Uterus (tissue), 4 donors: ENCODE results near the gene SPATA1. TPM values are rescaled to one million over a fixed set of nuclear protein-coding genes. Genes with fewer than 3 reads are reported as not detected.

Source experiments
- DNase-seq, 2 donors: peaks; one replicate each; pipeline ENCODE4 v3.0.0-alpha.2; 2019 to 2020
- H3K27ac ChIP-seq, 2 donors: fragments of 200-600 bp; sonication (generic); 1 replicate in 1 of 2; 2 replicates in 1 of 2; pipeline ENCODE4 v1.5.1; 2016 to 2018
- H3K27me3 ChIP-seq, 2 donors: fragments of 200-600 bp; sonication (generic); one replicate each; pipeline ENCODE4 v1.5.1; 2018 to 2019; ENCODE audit warnings: control low read depth in 1 of 2
- H3K36me3 ChIP-seq, 2 donors: fragments of 200-600 bp; sonication (generic); one replicate each; pipeline ENCODE4 v1.5.1; 2019; ENCODE audit warnings: control low read depth in 1 of 2
- H3K4me1 ChIP-seq, 2 donors: fragments of 200-600 bp; sonication (generic); one replicate each; pipeline ENCODE4 v1.5.1; 2018 to 2019; ENCODE audit warnings: control low read depth in 1 of 2
- H3K4me3 ChIP-seq, 2 donors: fragments of 200-600 bp; sonication (generic); 1 replicate in 1 of 2; 2 replicates in 1 of 2; pipeline ENCODE4 v1.5.1; 2018 to 2019; ENCODE audit warnings: mild to moderate bottlenecking in 1 of 2
- H3K9me3 ChIP-seq, 2 donors: fragments of 200-600 bp; sonication (generic); one replicate each; pipeline ENCODE4 v1.5.1; 2019; ENCODE audit warnings: control low read depth in 1 of 2
- POLR2A ChIP-seq, 2 donors: fragments of 450-650 bp; IDR thresholded peaks; one replicate each; pipeline ENCODE4 v1.6.1; 2016; ENCODE audit warnings: antibody characterized with exemption in 2 of 2, mild to moderate bottlenecking in 1 of 2, moderate library complexity in 1 of 2
- intact Hi-C: fragments of 100-400 bp; cut with DNase I; formaldehyde crosslinking; loops from one replicate; pipeline ENCODE4 v1.15.1; 2023; ENCODE audit warnings: low total_unique reads
- total RNA-seq, 4 donors: library from RNA; depleted of rRNA in 3 of 4; stranded (reverse); fragments of >200 nt in 3 of 4; gene quantifications; one replicate each; pipeline versions ENCODE4 v1.1.0 to v1.2.4, GENCODE V29; 2014 to 2023
- TF ChIP-seq, protein P1 (sequence below), 4 experiments: fragments of 200-600 bp in 2 of 4; fragments of 450-650 bp in 2 of 4; sonication (generic) in 2 of 4; IDR thresholded peaks; one replicate each; pipeline ENCODE4 v1.5.1; 2016 to 2019; ENCODE audit warnings: antibody characterized with exemption in 4 of 4, mild to moderate bottlenecking in 2 of 4, moderate library complexity in 1 of 4
- donor health status: DM: yes; HTN: yes; CAD: no.

SPATA1 gene, protein sequence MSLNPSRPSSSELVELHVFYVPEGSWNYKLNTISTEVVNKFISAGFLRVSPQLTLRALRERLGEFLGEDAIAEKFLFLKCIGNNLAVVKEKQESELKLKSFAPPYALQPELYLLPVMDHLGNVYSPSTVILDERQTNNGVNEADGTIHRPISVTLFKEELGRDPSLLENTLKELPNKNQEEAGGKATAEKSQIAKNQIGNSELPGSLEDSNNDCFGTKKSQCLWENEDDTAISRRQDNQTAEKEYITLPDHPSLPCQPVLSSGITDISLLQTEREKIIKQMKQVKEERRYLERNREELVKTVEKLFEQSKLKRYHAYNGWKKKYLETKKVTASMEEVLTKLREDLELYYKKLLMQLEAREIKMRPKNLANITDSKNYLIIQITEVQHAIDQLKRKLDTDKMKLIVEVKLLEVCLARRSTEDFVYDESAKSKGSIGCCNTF
- total RNA-seq = 1 to 10 TPM in 1 of 4 donors, under 1 TPM in 2, not detected in 1; 0.26 to 3.5 (median 0.91) TPM

DNA sequence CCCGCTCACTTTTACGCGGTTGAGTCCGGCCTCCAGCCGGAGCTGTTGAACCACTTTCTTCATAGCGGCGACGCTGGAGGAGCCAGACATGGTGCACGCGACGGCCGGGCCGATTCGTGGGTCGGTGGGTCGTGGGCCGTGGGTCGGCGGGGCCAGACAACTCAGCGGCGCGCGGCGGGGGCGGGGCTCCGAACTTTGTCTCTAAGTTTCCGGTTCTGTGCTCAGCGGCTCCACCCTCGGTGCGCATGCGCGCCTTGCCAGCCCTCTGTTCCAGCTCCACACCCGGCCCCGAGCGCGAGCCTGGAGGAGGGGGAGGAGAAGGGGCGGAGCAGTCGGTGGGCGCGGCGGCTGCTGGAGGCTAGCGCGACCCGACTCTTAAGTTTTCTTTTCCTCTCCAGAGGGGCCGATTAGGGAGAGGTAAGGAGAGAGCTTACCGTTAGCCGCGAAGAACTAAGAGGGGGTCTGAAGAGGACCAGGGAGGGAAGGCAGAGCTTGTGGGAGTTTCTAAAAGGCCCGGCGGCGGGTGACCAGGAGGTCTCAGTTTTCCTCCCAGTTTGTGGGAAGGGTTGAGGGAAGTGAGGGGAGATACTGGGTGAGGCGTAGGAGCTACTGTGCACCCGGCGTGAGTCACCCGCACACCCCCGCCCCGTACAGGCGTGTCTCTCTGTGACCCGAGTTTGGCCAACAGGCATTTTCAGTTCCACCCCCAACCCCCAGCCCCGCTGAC lies at the start of gene SPATA1, which contains the start of gene GNG5:
Gene SPATA1, plus strand, starts transcription at position 385 of the 727 bp plus-strand sequence. CDS start 9,974 bp downstream, outside the sequence.
Gene GNG5, minus strand, starts transcription at position 580 of the 727 bp plus-strand sequence. Its CDS starts 490 bp downstream, at position 90.
- H3K36me3 ChIP-seq = no peaks in the 10 kb centered on the region
- peak; percentile 98 for DNase-seq
- H3K27me3 ChIP-seq = no peaks in the 10 kb centered on the region
- peak; percentile 26 to 77 for TF ChIP-seq POLR2A (IDR thresholded peaks at IDR 0.05)
- TF ChIP-seq, protein P1, sequence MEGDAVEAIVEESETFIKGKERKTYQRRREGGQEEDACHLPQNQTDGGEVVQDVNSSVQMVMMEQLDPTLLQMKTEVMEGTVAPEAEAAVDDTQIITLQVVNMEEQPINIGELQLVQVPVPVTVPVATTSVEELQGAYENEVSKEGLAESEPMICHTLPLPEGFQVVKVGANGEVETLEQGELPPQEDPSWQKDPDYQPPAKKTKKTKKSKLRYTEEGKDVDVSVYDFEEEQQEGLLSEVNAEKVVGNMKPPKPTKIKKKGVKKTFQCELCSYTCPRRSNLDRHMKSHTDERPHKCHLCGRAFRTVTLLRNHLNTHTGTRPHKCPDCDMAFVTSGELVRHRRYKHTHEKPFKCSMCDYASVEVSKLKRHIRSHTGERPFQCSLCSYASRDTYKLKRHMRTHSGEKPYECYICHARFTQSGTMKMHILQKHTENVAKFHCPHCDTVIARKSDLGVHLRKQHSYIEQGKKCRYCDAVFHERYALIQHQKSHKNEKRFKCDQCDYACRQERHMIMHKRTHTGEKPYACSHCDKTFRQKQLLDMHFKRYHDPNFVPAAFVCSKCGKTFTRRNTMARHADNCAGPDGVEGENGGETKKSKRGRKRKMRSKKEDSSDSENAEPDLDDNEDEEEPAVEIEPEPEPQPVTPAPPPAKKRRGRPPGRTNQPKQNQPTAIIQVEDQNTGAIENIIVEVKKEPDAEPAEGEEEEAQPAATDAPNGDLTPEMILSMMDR (IDR thresholded peaks at IDR 0.05) = peak in 2 of 4 experiments; percentile 4 to 12
- peaks cover 6 to 9% of the 10 kb centered on the region in 2 donors for H3K4me1 ChIP-seq
- peak within 1 kb of the TSS; percentile 98 for H3K27ac ChIP-seq
- H3K4me3 ChIP-seq = peak within 1 kb of the TSS; percentile 85 to 86
- H3K9me3 ChIP-seq = peaks cover 0 to 4% of the 10 kb centered on the region in 2 donors
- intact Hi-C loops = no loop called here

DNA sequence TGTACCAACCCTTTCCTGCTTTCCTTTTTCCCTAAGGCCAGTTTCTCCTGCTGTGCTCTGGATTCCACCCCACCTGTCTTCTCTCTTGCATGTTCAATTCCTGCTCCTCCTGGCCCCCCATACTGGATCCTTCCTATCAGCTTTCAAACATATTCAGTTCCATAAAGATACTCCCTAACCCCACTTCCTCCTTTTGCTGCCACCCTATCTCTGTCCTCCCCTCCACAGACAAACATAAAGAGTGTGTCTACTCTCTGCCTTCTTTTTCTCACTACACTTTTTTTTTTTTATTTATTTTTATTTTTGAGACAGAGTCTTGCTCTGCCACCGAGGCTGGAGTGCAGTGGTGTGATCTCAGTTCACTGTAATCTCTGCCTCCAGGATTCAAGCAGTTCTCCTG lies 44.1 kb upstream of the SPATA1 start:
- intact Hi-C loops = no loop called here
- TF ChIP-seq POLR2A (IDR thresholded peaks at IDR 0.05) = no peak
- TF ChIP-seq, protein P1 (IDR thresholded peaks at IDR 0.05) = no peak
- Histone ChIP-seq H3K4me3 (no peak overlapping the region), H3K36me3 (no peaks in the 10 kb centered on the region), H3K27ac (no peak overlapping the region), H3K9me3 (no peaks in the 10 kb centered on the region), H3K27me3 (no peaks in the 10 kb centered on the region), H3K4me1 (no peaks in the 10 kb centered on the region)
- DNase-seq = no peak

DNA sequence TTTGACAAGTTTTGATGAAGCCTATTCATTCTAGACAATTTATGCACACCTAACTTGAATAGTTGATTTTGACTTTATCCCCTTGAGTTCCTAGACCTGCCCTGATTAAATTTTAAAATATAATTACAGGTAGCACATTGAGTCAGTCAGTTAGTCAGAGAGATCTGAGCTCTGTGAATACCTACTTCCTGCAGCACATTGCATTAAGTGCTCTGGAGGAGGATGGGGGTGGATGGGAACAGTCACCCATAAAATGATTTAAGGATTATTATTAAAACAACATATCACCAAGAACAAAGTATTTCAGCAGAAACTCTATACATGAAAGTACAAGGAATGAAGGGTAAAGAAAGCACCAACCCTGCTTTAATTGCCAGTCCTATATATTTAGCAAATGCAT lies 38.9 kb upstream of the SPATA1 start:
- Histone ChIP-seq H3K9me3 (no peaks in the 10 kb centered on the region), H3K4me1 (no peaks in the 10 kb centered on the region), H3K27ac (no peak overlapping the region), H3K4me3 (no peak overlapping the region), H3K27me3 (peaks cover 0 to 5% of the 10 kb centered on the region in 2 donors), H3K36me3 (no peaks in the 10 kb centered on the region)
- TF ChIP-seq, protein P1 (IDR thresholded peaks at IDR 0.05) = no peak
- TF ChIP-seq POLR2A (IDR thresholded peaks at IDR 0.05) = no peak
- intact Hi-C loops = no loop called here
- no peak for DNase-seq

DNA sequence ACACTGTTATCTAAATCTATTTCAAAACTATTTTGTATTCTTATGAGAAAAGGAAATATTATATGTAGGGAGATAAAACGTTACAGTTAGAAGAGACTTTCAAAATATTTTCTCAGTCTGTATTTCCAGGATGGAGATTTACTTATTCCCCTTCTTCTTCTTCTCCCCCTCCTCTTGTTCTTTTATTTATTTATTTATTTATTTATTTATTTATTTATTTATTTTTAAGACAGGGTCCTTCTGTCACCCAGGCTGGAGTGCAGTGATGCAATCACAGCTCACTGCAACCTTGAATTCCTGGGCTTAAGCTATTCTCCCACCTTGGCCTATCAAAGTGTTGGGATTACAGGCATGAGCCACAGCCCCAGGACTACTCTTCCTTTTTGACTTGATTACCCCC lies 30.0 kb upstream of the SPATA1 start:
- H3K9me3 ChIP-seq = no peaks in the 10 kb centered on the region
- no peaks in the 10 kb centered on the region for H3K36me3 ChIP-seq
- DNase-seq = no peak
- TF ChIP-seq POLR2A (IDR thresholded peaks at IDR 0.05) = no peak
- TF ChIP-seq, protein P1 (IDR thresholded peaks at IDR 0.05) = no peak
- intact Hi-C loops = no loop called here
- no peak overlapping the region for H3K4me3 ChIP-seq
- peaks cover 4 to 7% of the 10 kb centered on the region in 2 donors for H3K27me3 ChIP-seq
- no peaks in the 10 kb centered on the region for H3K4me1 ChIP-seq
- H3K27ac ChIP-seq = no peak overlapping the region
